Rectal smooth muscle tissue (tissue), 1 donor: ENCODE data around the gene CELF5.

Experiments used
- H3K27ac ChIP-seq: one replicate; pipeline ENCODE4 v1.7.0; 2013; ENCODE audit warnings: low read depth, low read length, inconsistent platforms
- H3K27me3 ChIP-seq: one replicate; pipeline ENCODE4 v1.7.0; 2013; ENCODE audit warnings: low read length; ENCODE audit not compliant: control insufficient read depth, insufficient read depth
- H3K36me3 ChIP-seq: one replicate; pipeline ENCODE4 v1.7.0; 2013; ENCODE audit warnings: low read length; ENCODE audit not compliant: control insufficient read depth, insufficient read depth
- H3K4me1 ChIP-seq: one replicate; pipeline ENCODE4 v1.7.0; 2013; ENCODE audit warnings: low read length; ENCODE audit not compliant: control insufficient read depth, insufficient read depth
- H3K4me3 ChIP-seq: one replicate; pipeline ENCODE4 v1.7.0; 2013; ENCODE audit warnings: low read length
- H3K9ac ChIP-seq: one replicate; pipeline ENCODE4 v1.7.0; 2013; ENCODE audit warnings: low read length

The CELF5 gene

DNA sequence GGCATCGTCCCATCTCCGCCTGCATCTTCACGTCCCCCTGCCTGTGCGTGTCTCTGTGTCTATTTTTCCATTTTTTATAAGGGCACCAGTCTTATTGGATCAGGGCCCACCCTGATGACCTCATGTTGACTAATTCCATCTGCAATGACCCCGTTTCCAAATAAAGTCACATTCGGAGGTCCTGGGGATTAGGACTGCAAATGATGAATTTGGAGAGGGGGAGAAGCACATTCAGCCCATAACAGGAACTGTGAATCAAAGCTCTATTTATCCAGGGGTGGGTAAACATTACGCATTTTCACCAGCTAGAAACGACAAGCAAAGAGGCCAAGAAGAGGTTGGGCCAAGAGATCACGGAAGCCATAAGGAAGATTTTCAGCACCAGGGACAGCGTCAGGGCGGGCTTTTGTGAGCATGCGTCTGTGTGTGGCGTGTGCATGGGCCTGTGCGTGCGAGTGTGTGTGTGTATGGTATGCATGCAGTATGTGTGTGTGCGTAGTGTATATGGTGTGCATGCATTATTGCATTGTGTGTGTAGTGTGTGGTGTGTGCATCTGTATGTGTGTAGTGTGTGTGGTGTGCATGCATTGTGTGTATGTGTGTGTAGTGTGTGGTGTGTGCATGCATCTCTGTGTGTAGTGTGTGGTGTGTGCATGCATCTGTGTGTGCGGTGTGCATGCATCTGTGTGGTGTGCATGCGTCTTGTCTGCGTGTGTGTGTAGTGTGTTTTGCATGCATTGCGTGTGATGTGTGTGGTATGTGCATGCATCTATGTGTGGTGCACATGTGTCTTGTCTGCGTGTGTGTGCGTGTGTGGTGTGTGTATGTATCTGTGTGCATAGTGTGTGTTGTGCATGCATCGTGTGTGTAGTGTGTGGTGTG, 19.6 kb downstream of the CELF5 start:
- H3K27ac ChIP-seq: no peak overlapping the region
- no peak overlapping the region for H3K4me3 ChIP-seq
- H3K4me1 ChIP-seq: no peaks in the 10 kb centered on the region
- H3K27me3 ChIP-seq: peaks cover 3% of the 10 kb centered on the region
- H3K36me3 ChIP-seq: no peaks in the 10 kb centered on the region
- H3K9ac ChIP-seq: no peak overlapping the region

- no peaks in the 10 kb centered on the region for H3K36me3 ChIP-seq
- H3K27me3 ChIP-seq: peaks cover 3% of the 10 kb centered on the region
- H3K9ac ChIP-seq: no peak overlapping the region
- H3K4me1 ChIP-seq: no peaks in the 10 kb centered on the region
- no peak overlapping the region for H3K27ac ChIP-seq
- H3K4me3 ChIP-seq: no peak overlapping the region
Measured at GRCh38 chr19:3245050-3245449, 20.6 kb downstream of the CELF5 start.

DNA sequence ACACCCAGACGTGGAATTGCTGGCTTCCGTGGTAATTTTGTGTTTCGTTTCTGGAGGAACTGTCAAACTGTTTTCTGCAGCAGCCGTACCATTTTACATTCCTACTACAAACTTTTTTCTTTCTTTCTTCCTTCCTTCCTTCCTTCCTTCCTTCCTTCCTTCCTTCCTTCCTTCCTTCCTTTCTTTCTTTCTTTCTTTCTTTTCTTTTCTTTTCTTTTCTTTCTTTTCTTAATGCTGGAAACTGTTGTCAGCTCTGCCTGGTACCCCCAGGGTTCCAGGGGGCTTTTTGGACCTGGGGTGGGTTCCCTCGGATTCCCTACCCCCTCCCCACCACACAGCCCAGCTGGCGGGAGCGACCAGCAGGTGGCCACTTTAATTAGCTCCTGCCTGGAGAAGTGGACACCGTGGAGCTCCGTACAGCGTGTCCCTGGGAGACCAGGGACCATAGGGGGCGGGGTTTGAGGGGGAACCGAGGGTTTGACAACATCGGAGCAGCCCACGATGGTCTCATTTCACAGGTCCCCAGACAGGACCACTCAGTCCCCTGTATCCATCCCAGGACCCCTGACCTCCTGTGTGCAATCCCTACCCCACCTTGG, 24.4 kb downstream of the CELF5 start:
- no peak overlapping the region for H3K4me3 ChIP-seq
- H3K27ac ChIP-seq: no peak overlapping the region
- H3K9ac ChIP-seq: no peak overlapping the region
- H3K36me3 ChIP-seq: no peaks in the 10 kb centered on the region
- H3K27me3 ChIP-seq: peaks cover 3% of the 10 kb centered on the region
- H3K4me1 ChIP-seq: no peaks in the 10 kb centered on the region

DNA sequence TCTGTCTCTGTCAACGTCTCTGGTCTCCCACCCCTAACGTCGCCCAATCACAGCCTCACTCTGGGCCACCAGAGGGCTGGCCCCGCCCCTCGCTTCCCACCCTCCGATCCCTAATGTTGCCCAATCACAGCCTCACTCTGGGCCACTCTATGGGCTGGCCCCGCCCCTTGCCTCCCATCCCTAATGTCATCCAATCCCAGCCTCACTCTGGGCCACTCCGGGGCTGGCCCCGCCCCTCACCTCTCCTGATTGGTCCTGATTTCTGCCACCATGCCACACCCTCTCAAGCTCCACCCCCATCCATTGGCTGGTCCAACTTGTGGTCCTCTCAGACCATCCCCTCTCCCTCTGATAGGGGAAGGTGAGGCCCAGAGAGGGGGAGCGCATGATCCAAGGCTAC, 24.9 kb downstream of the CELF5 start:
- H3K9ac ChIP-seq: no peak overlapping the region
- no peaks in the 10 kb centered on the region for H3K4me1 ChIP-seq
- H3K27me3 ChIP-seq: peaks cover 3% of the 10 kb centered on the region
- no peak overlapping the region for H3K27ac ChIP-seq
- no peaks in the 10 kb centered on the region for H3K36me3 ChIP-seq
- H3K4me3 ChIP-seq: no peak overlapping the region

DNA sequence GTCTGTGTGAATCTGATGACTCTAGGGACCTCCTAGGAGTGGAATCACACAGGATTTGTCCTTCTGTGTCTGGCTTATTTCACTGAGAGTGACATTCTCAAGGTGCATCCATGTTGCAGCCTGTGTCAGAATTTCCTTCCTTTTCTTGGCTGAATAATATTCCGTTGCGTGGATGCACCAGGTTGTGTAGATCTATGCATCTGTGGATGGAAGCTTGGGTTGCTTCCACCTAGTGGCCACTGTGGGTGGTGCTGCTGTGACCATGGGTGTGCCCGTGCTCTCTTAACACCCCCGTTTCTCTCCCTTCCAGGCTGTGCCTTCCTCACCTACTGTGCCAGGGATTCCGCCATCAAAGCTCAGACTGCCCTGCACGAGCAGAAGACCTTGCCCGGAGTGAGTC, 26.2 kb downstream of the CELF5 start:
- Histone ChIP-seq H3K27ac (no peak overlapping the region), H3K4me3 (no peak overlapping the region), H3K27me3 (peaks cover 3% of the 10 kb centered on the region), H3K36me3 (no peaks in the 10 kb centered on the region), H3K4me1 (no peaks in the 10 kb centered on the region), H3K9ac (no peak overlapping the region)

GRCh38 chr19:3251229-3251628, 26.8 kb downstream of the CELF5 start:
- no peak overlapping the region for H3K9ac ChIP-seq
- no peaks in the 10 kb centered on the region for H3K36me3 ChIP-seq
- no peaks in the 10 kb centered on the region for H3K4me1 ChIP-seq
- H3K4me3 ChIP-seq: no peak overlapping the region
- no peaks in the 10 kb centered on the region for H3K27me3 ChIP-seq
- H3K27ac ChIP-seq: no peak overlapping the region

GRCh38 chr19:3252650-3253049, 28.2 kb downstream of the CELF5 start:
- Histone ChIP-seq H3K9ac (no peak overlapping the region), H3K36me3 (no peaks in the 10 kb centered on the region), H3K27me3 (no peaks in the 10 kb centered on the region), H3K27ac (no peak overlapping the region), H3K4me1 (no peaks in the 10 kb centered on the region), H3K4me3 (no peak overlapping the region)

DNA sequence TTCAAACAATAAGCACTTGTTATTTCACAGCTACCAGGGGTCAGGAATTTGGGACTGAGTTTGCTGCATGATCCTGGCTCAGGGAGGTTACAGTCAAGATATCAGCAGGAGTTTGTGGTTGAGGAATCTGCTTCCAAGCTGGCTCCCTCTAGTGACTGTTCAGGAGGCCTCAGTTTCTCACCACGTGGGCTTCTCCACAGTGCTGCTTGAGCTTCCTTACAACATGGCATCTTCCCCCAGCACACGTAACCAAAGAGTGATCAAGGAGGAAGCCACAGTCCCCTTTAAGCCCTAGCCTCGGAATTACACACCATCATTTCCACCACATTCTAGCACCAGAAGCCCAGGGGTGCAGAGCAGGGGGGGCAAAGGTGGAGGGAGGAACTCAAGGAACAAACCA, 28.8 kb downstream of the CELF5 start:
- Histone ChIP-seq H3K36me3 (no peaks in the 10 kb centered on the region), H3K4me1 (no peaks in the 10 kb centered on the region), H3K4me3 (no peak overlapping the region), H3K27ac (no peak overlapping the region), H3K27me3 (no peaks in the 10 kb centered on the region), H3K9ac (no peak overlapping the region)

GRCh38 chr19:3254520-3254919, 30.1 kb downstream of the CELF5 start:
- H3K4me1 ChIP-seq: no peaks in the 10 kb centered on the region
- H3K27ac ChIP-seq: no peak overlapping the region
- H3K36me3 ChIP-seq: no peaks in the 10 kb centered on the region
- H3K9ac ChIP-seq: no peak overlapping the region
- H3K4me3 ChIP-seq: no peak overlapping the region
- no peaks in the 10 kb centered on the region for H3K27me3 ChIP-seq

- no peak overlapping the region for H3K4me3 ChIP-seq
- no peaks in the 10 kb centered on the region for H3K4me1 ChIP-seq
- H3K27ac ChIP-seq: no peak overlapping the region
- no peak overlapping the region for H3K9ac ChIP-seq
- no peaks in the 10 kb centered on the region for H3K27me3 ChIP-seq
- no peaks in the 10 kb centered on the region for H3K36me3 ChIP-seq
Measured at GRCh38 chr19:3257071-3257470, 32.6 kb downstream of the CELF5 start.

GRCh38 chr19:3262362-3262761, 37.9 kb downstream of the CELF5 start:
- Histone ChIP-seq H3K9ac (no peak overlapping the region), H3K27me3 (no peaks in the 10 kb centered on the region), H3K36me3 (no peaks in the 10 kb centered on the region), H3K27ac (no peak overlapping the region), H3K4me1 (no peaks in the 10 kb centered on the region), H3K4me3 (no peak overlapping the region)

DNA sequence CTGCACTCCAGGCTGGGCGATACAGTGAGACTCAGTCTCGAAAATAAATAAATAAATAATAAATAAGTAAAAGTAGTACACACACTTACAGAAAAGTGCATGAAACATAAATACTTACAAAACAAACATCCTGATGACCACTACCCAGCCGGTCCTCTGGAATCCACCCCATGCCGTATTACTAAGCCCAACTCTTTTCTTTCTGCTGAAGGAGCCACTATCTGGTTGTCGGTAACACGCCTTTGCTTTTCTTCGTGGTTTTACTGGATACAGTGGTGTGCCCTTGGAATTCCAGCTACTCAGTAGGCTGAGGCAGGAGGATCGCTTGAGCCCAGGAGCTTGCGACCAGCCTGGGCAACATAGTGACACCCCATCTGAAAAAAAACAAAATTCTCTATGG, 39.4 kb downstream of the CELF5 start:
- no peaks in the 10 kb centered on the region for H3K27me3 ChIP-seq
- H3K27ac ChIP-seq: no peak overlapping the region
- no peaks in the 10 kb centered on the region for H3K4me1 ChIP-seq
- no peaks in the 10 kb centered on the region for H3K36me3 ChIP-seq
- no peak overlapping the region for H3K9ac ChIP-seq
- H3K4me3 ChIP-seq: no peak overlapping the region

- no peaks in the 10 kb centered on the region for H3K4me1 ChIP-seq
- peaks cover 4% of the 10 kb centered on the region for H3K27me3 ChIP-seq
- H3K9ac ChIP-seq: no peak overlapping the region
- H3K27ac ChIP-seq: no peak overlapping the region
- no peak overlapping the region for H3K4me3 ChIP-seq
- H3K36me3 ChIP-seq: no peaks in the 10 kb centered on the region
Measured at GRCh38 chr19:3265432-3265831, 41.0 kb downstream of the CELF5 start.
